ENCODE data around the gene PTPRA.
"Not testable (repeated sequence)": the region's sequence is repeated elsewhere in the genome, so short reads cannot be mapped to it uniquely, and the experiment has no call there.

The PTPRA gene

GRCh38 chr20:3045042-3045815 is 171.9 kb downstream of the PTPRA start:
- peak; percentile 51 for DNase-seq (ENCODE audit: low spot score)

- DNase-seq (ENCODE audit: low spot score) = peak; percentile 76
Measured at GRCh38 chr20:3045816-3046676, 172.8 kb downstream of the PTPRA start, which contains the start of gene MRPS26. Gene MRPS26, plus strand, starts transcription at chr20:3046052. Its CDS starts 17 bp downstream, at chr20:3046069.

- no peak for DNase-seq (ENCODE audit: low spot score)
Measured at GRCh38 chr20:3046677-3047462, 173.6 kb downstream of the PTPRA start.

GRCh38 chr20:3047486-3048419 is 174.5 kb downstream of the PTPRA start:
- DNase-seq (ENCODE audit: low spot score) = no peak

- no peak for DNase-seq (ENCODE audit: low spot score)
Measured at GRCh38 chr20:3051385-3052019, 178.2 kb downstream of the PTPRA start.

GRCh38 chr20:3059489-3059888 is 186.2 kb downstream of the PTPRA start:
- no peak for DNase-seq (ENCODE audit: low spot score)

- not testable (repeated sequence) for DNase-seq (ENCODE audit: low spot score)
Measured at GRCh38 chr20:3064119-3064518, 190.8 kb downstream of the PTPRA start.

- DNase-seq (ENCODE audit: low spot score) = no peak
Measured at GRCh38 chr20:3067139-3068014, 194.1 kb downstream of the PTPRA start.

GRCh38 chr20:3068075-3068474 is 194.8 kb downstream of the PTPRA start:
- DNase-seq (ENCODE audit: low spot score) = no peak

GRCh38 chr20:3068986-3069900 is 196.0 kb downstream of the PTPRA start:
- DNase-seq (ENCODE audit: low spot score) = no peak

GRCh38 chr20:3070725-3071124 is 197.4 kb downstream of the PTPRA start:
- no peak for DNase-seq (ENCODE audit: low spot score)

- DNase-seq (ENCODE audit: low spot score) = no peak
Measured at GRCh38 chr20:3071266-3071609, 198.0 kb downstream of the PTPRA start.

- DNase-seq (ENCODE audit: low spot score) = peak; percentile 74
Measured at GRCh38 chr20:3071610-3072529, 198.6 kb downstream of the PTPRA start, which contains the start of gene OXT. Gene OXT, plus strand, starts transcription at chr20:3071620. Its CDS starts 36 bp downstream, at chr20:3071656.

- DNase-seq (ENCODE audit: low spot score) = no peak
Measured at GRCh38 chr20:3072530-3073250, 199.4 kb downstream of the PTPRA start.

GRCh38 chr20:3073251-3073643 is 200.0 kb downstream of the PTPRA start:
- DNase-seq (ENCODE audit: low spot score) = not testable (repeated sequence)

- no peak for DNase-seq (ENCODE audit: low spot score)
Measured at GRCh38 chr20:3074812-3075211, 201.5 kb downstream of the PTPRA start.

- not testable (repeated sequence) for DNase-seq (ENCODE audit: low spot score)
Measured at GRCh38 chr20:3075315-3075714, 202.0 kb downstream of the PTPRA start.
